Hematopoietic multipotent progenitor cell treated with erythropoietin and hydrocortisone succinate and interleukin-3 and kit ligand, for 15 days (in vitro differentiated cells): Measurements from ENCODE around the gene LPCAT3.
"Not testable (repeated sequence)": the region's sequence is repeated elsewhere in the genome, so short reads cannot be mapped to it uniquely, and the experiment has no call there.

Experiments
- DNase-seq: peaks from one replicate; pipeline ENCODE4 v3.0.0-alpha.2; 2015; ENCODE audit warnings: low spot score

Gene LPCAT3

GRCh38 chr12:7037411-7037810 lies 19.1 kb upstream of the LPCAT3 start:
- DNase-seq, result not testable (repeated sequence)

GRCh38 chr12:7035463-7035862 lies 17.2 kb upstream of the LPCAT3 start:
- no peak for DNase-seq

GRCh38 chr12:7034464-7034863 lies 16.2 kb upstream of the LPCAT3 start:
- DNase-seq, result no peak

GRCh38 chr12:7032990-7033389 lies 14.7 kb upstream of the LPCAT3 start:
- DNase-seq, result peak; percentile 42

GRCh38 chr12:7031306-7031705 lies 13.0 kb upstream of the LPCAT3 start:
- no peak for DNase-seq

- peak; percentile 75 for DNase-seq
Observed at GRCh38 chr12:7026854-7027253, 8.6 kb upstream of the LPCAT3 start.

GRCh38 chr12:7023114-7023513 lies 4.8 kb upstream of the LPCAT3 start:
- DNase-seq, result no peak

GRCh38 chr12:7021956-7022355 lies 3.7 kb upstream of the LPCAT3 start:
- no peak for DNase-seq

- DNase-seq, result no peak
Observed at GRCh38 chr12:7019043-7019569, 830 bp upstream of the LPCAT3 start.

GRCh38 chr12:7017870-7018349 lies 366 bp downstream of the LPCAT3 start:
- DNase-seq, result no peak

- DNase-seq, result peak; percentile 75
Observed at GRCh38 chr12:7016958-7017571, 1.2 kb downstream of the LPCAT3 start.

- DNase-seq, result no peak
Observed at GRCh38 chr12:7015555-7016370, 2.5 kb downstream of the LPCAT3 start.

- no peak for DNase-seq
Observed at GRCh38 chr12:7013101-7013500, 5.2 kb downstream of the LPCAT3 start.

GRCh38 chr12:7012024-7012607 lies 6.2 kb downstream of the LPCAT3 start:
- no peak for DNase-seq

GRCh38 chr12:7011398-7011797 lies 6.9 kb downstream of the LPCAT3 start:
- DNase-seq, result not testable (repeated sequence)

- DNase-seq, result no peak
Observed at GRCh38 chr12:7009512-7009911, 8.8 kb downstream of the LPCAT3 start.

GRCh38 chr12:7008864-7009263 lies 9.4 kb downstream of the LPCAT3 start:
- DNase-seq, result no peak

GRCh38 chr12:7006639-7007038 lies 11.6 kb downstream of the LPCAT3 start:
- DNase-seq, result no peak

GRCh38 chr12:7005311-7005710 lies 13.0 kb downstream of the LPCAT3 start:
- no peak for DNase-seq

GRCh38 chr12:7004840-7005239 lies 13.4 kb downstream of the LPCAT3 start:
- no peak for DNase-seq

- DNase-seq, result no peak
Observed at GRCh38 chr12:7004287-7004803, 13.9 kb downstream of the LPCAT3 start.

GRCh38 chr12:7001921-7002591 lies 16.2 kb downstream of the LPCAT3 start:
- no peak for DNase-seq
